HG03159 (cell line): ENCODE measurements around the gene TBPL1.

Source experiments
- ATAC-seq: cut with Tn5 transposase; IDR thresholded peaks from one replicate; pipeline ENCODE4 v1.9.1; 2021; ENCODE audit warnings: mild to moderate bottlenecking, moderate library complexity; ENCODE audit not compliant: unreplicated experiment

TBPL1 gene

DNA sequence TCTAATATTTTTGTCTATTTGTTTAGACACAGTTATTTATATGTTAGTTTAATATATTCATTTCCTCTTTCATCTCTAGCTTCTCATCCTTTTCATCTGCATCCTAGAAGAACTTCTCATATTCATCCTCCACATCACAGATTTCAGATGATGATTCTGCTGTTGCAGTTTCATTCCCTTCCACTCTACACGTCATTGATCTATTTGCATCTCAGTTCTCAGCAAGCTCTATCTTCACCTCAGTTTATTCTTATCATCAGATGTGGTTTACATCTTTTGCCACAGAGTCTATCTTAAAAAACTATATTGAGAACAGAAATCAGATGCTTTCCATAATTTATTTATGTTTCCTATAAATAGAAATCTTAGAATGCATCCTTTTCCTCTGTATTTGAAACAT lies 86.1 kb downstream of the TBPL1 start:
- no peak for ATAC-seq
